ENCODE measurements around the gene CYSTM1.

CYSTM1 gene

DNA sequence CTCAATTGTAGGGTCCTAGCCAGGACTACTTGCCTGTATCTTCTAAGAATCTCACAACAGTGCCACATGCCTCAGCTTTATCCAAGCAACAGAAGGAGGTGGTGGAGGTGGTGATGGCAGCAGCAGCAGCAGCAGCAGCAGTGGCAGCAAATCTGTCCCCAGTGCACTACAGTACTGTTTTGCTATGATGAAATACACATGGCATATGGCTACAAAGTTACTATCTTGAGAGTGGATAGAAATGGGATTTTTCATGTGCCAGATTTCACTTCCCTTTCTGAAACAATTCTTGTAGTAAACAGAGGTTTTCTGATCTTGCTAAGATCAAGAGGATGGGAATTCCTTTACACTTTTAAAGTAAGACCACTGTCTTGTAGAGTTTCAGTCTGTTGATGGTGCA lies 8.1 kb upstream of the CYSTM1 start:
- no peak for DNase-seq (ENCODE audit: low spot score)
- Histone ChIP-seq H3K27ac (no peak overlapping the region), H3K4me3 (no peak overlapping the region)
- no peak for TF ChIP-seq CTCF (IDR thresholded peaks at IDR 0.05)

GRCh38 chr5:140168371-140168770 lies 6.6 kb upstream of the CYSTM1 start:
- Histone ChIP-seq H3K27ac (no peak overlapping the region), H3K4me3 (no peak overlapping the region)
- DNase-seq (ENCODE audit: low spot score): no peak
- no peak for TF ChIP-seq CTCF (IDR thresholded peaks at IDR 0.05)

- TF ChIP-seq CTCF (IDR thresholded peaks at IDR 0.05): no peak
- no peak for DNase-seq (ENCODE audit: low spot score)
- H3K4me3 ChIP-seq: no peak overlapping the region
- H3K27ac ChIP-seq: no peak overlapping the region
Observed at GRCh38 chr5:140169410-140169809, 5.6 kb upstream of the CYSTM1 start.

GRCh38 chr5:140172483-140172882 lies 2.5 kb upstream of the CYSTM1 start:
- Histone ChIP-seq H3K27ac (no peak overlapping the region), H3K4me3 (no peak overlapping the region)
- TF ChIP-seq CTCF (IDR thresholded peaks at IDR 0.05): no peak
- DNase-seq (ENCODE audit: low spot score): no peak

DNA sequence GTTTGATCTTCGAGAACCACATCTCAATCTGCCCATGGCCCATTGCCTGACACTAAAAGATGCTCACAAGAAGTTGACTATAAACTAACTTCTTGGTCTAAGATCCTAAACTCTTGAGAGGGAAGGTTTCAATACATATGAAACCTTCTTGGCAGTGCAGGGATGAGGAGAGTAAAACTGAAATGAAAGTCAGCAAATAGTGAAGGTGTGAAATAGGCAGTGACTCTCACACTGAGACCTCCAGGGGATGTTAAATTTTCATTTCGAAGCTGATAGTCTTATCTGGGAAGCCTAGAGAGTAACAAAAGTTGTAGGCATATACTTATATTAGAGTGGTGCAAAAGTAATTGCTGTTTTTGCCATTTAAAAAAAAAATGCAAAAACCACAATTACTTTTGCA lies 974 bp upstream of the CYSTM1 start:
- no peak overlapping the region for H3K4me3 ChIP-seq
- no peak for TF ChIP-seq CTCF (IDR thresholded peaks at IDR 0.05)
- H3K27ac ChIP-seq: no peak overlapping the region
- DNase-seq (ENCODE audit: low spot score): no peak

DNA sequence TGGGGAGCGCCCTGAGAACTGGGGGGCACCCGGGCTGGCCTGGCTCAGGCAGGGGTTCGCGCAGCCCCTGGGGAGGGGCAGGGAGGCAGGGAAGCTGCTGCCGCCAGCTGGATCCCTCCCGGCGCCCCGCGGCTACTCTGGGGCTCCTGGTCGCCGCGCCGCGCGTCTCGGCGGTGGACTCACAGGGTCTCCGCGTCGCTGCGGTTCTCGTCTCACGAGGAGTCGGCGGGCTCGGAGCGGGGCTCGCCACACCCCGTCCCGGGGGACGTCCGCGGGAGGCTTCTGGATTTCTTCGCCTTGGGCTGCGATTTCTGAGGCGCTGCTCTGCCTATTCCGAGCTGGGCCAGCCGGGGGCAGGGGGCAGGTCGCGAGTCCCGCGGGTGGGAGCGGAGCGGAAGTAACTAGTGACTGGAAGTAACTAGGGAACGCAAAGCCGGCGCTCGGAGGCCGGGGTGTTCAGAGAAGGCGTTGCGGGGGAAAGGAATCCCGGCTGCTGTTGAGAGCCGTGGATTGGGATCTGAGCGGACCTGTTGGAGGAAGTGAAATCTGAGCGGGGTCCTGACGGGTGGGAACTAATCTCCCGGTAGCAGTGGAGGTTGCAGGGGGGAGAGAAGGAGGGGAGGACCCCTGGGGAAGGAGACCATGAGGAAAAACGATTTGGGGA lies 511 bp downstream of the CYSTM1 start:
- DNase-seq (ENCODE audit: low spot score): peak; percentile 90
- H3K27ac ChIP-seq: peak overlapping the region; percentile 95 to 99
- H3K4me3 ChIP-seq: peak overlapping the region; percentile 94
- TF ChIP-seq CTCF (IDR thresholded peaks at IDR 0.05): no peak

DNA sequence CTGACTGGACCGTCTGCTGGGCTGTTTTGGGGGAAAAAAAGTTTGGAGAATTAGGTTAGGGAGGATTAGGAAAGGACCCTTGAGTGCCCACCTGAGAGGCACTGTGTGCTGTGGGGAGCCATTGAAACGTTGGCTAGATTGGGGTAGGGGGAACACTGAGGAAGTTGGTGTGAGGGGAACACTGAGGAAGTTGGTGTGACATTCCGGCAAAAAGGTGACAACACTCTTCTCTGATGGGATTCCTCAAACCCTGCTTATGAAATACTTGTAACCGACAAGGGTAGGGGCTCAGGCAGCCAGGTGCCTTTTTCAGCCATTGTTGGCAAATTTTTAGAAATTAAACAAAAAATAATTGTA lies 1.0 kb downstream of the CYSTM1 start:
- Histone ChIP-seq H3K4me3 (peak overlapping the region; percentile 94), H3K27ac (peak overlapping the region; percentile 95 to 99)
- no peak for DNase-seq (ENCODE audit: low spot score)
- no peak for TF ChIP-seq CTCF (IDR thresholded peaks at IDR 0.05)
